Measurements from ENCODE around the gene FBXO21.
A peak's percentile ranks its signal among the peaks of the same experiment; 100 is the strongest.

DNA sequence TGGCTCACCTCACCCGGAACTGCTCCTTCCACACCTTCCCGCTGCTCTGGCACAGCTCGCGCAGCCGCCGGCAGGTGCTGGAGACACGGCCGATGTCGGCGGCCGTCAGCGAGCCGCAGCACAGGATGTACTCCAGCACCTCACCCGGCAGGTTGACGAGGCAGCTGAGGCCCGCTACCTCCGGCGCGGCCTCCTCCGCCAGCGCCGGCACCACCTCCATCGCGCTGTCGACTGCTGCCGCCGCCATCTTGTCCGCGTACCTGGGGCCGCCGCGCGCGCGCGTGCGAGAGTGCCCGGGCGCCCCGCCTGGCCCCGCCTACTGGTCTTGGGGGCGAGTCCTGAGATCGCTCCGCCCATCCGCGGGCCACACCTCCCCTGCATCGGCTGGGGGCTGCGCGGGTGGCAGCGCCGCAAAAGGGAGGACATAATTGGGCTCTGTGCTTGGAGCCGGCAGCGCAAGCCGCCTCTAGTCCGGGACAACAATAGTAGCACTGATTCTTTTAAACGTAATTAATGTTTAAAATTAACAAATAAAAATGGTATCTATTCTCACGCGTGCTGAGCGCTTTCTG lies at the start of gene FBXO21:
- TF ChIP-seq, protein P1, sequence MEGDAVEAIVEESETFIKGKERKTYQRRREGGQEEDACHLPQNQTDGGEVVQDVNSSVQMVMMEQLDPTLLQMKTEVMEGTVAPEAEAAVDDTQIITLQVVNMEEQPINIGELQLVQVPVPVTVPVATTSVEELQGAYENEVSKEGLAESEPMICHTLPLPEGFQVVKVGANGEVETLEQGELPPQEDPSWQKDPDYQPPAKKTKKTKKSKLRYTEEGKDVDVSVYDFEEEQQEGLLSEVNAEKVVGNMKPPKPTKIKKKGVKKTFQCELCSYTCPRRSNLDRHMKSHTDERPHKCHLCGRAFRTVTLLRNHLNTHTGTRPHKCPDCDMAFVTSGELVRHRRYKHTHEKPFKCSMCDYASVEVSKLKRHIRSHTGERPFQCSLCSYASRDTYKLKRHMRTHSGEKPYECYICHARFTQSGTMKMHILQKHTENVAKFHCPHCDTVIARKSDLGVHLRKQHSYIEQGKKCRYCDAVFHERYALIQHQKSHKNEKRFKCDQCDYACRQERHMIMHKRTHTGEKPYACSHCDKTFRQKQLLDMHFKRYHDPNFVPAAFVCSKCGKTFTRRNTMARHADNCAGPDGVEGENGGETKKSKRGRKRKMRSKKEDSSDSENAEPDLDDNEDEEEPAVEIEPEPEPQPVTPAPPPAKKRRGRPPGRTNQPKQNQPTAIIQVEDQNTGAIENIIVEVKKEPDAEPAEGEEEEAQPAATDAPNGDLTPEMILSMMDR (IDR thresholded peaks at IDR 0.05) = peak in 1 of 6 experiments; percentile 34
- TF ChIP-seq EP300 (IDR thresholded peaks at IDR 0.05) = no peak
- TF ChIP-seq POLR2A (IDR thresholded peaks at IDR 0.05) = peak in 3 of 4 donors; percentile 86 to 94 (median 89)
- peak; percentile 79 to 87 for TF ChIP-seq POLR2AphosphoS5 (IDR thresholded peaks at IDR 0.05)

Data from upper lobe of left lung (tissue), 4 donors.